OCI-LY1 (cell line): ENCODE measurements around the gene NCAPH2.

Source experiments
- H2AFZ ChIP-seq: fragments of 200-600 bp; sonication (generic), shearing (Covaris generic); 2 replicates; pipeline ENCODE4 v1.6.0; 2014; ENCODE audit warnings: antibody characterized with exemption, mild to moderate bottlenecking, low read length
- H3F3A ChIP-seq: fragments of 200-600 bp; sonication (generic), shearing (Covaris generic); 2 replicates; pipeline ENCODE4 v1.6.0; 2014; ENCODE audit warnings: mild to moderate bottlenecking, antibody characterized with exemption, low read length, moderate library complexity; ENCODE audit not compliant: insufficient read depth
- H3K27ac ChIP-seq: fragments of 200-600 bp; sonication (generic); 2 replicates; pipeline ENCODE4 v1.5.1; 2014; ENCODE audit warnings: low read length, mixed run types, mild to moderate bottlenecking, low read depth; ENCODE audit not compliant: poor library complexity, severe bottlenecking
- H3K27me3 ChIP-seq: fragments of 200-600 bp; sonication (generic); 2 replicates; pipeline ENCODE4 v1.6.0; 2014; ENCODE audit warnings: antibody characterized with exemption, mild to moderate bottlenecking, low read length, moderate library complexity; ENCODE audit not compliant: insufficient read depth
- H3K36me3 ChIP-seq: fragments of 200-600 bp; sonication (generic); 2 replicates; pipeline ENCODE4 v1.6.1; 2014; ENCODE audit warnings: mild to moderate bottlenecking, antibody characterized with exemption, low read length, moderate library complexity, mixed read lengths; ENCODE audit not compliant: insufficient read depth
- H3K4me1 ChIP-seq: fragments of 200-600 bp; sonication (generic); 2 replicates; pipeline ENCODE4 v1.5.1; 2014; ENCODE audit warnings: mild to moderate bottlenecking, low read length, moderate library complexity; ENCODE audit not compliant: insufficient read depth, severe bottlenecking
- H3K4me2 ChIP-seq: fragments of 200-600 bp; sonication (generic), shearing (Covaris generic); 2 replicates; pipeline ENCODE4 v1.6.1; 2014; ENCODE audit warnings: low read length
- H3K4me3 ChIP-seq: fragments of 200-600 bp; sonication (generic); 2 replicates; pipeline ENCODE4 v1.5.1; 2014; ENCODE audit warnings: low read length, low read depth, mild to moderate bottlenecking, mixed read lengths; ENCODE audit not compliant: poor library complexity, severe bottlenecking
- H3K79me2 ChIP-seq: fragments of 200-600 bp; shearing (Covaris generic); 2 replicates; pipeline ENCODE4 v1.6.1; 2016; ENCODE audit warnings: mixed run types, low read length, mixed read lengths; ENCODE audit not compliant: insufficient read depth
- H3K9ac ChIP-seq: fragments of 200-600 bp; sonication (generic), shearing (Covaris generic); 2 replicates; pipeline ENCODE4 v1.6.1; 2014; ENCODE audit warnings: mild to moderate bottlenecking, low read length, mixed read lengths
- H3K9me2 ChIP-seq: fragments of 200-600 bp; sonication (generic), shearing (Covaris generic); 2 replicates; pipeline ENCODE4 v1.6.1; 2014; ENCODE audit warnings: low read depth, mild to moderate bottlenecking, low read length, mixed read lengths
- H3K9me3 ChIP-seq: fragments of 200-600 bp; shearing (Covaris generic); 2 replicates; pipeline ENCODE4 v1.6.1; 2014; ENCODE audit warnings: low read length, mixed read lengths
- H4K20me1 ChIP-seq: fragments of 200-600 bp; sonication (generic), shearing (Covaris generic); 2 replicates; pipeline ENCODE4 v1.6.0; 2016; ENCODE audit warnings: mild to moderate bottlenecking, low read length; ENCODE audit not compliant: insufficient read depth
- EZH2 ChIP-seq: fragments of 200-600 bp; sonication (generic), shearing (Covaris generic); IDR thresholded peaks from 2 replicates; pipeline ENCODE4 v1.8.0; 2017; ENCODE audit warnings: borderline replicate concordance, mixed run types, mild to moderate bottlenecking, antibody characterized with exemption, low read length, moderate library complexity, mixed read lengths
- TF ChIP-seq, protein P1 (sequence below): fragments of 200-600 bp; sonication (generic), shearing (Covaris generic); IDR thresholded peaks from 2 replicates; pipeline ENCODE4 v1.5.1; 2017; ENCODE audit warnings: mild to moderate bottlenecking, antibody characterized with exemption, low read length, moderate library complexity, mixed read lengths

Gene NCAPH2

GRCh38 chr22:50563413-50564160 is 55.6 kb downstream of the NCAPH2 start:
- peak overlapping the region; percentile 51 for H3K9ac ChIP-seq
- peaks cover 13% of the 10 kb centered on the region for H3K36me3 ChIP-seq
- H3F3A ChIP-seq: no peaks in the 10 kb centered on the region
- no peaks in the 10 kb centered on the region for H3K79me2 ChIP-seq
- peak overlapping the region; percentile 63 for H3K4me3 ChIP-seq
- H2AFZ ChIP-seq: no peak overlapping the region
- no peaks in the 10 kb centered on the region for H3K9me3 ChIP-seq
- peaks cover 7% of the 10 kb centered on the region for H3K4me1 ChIP-seq
- no peaks in the 10 kb centered on the region for H3K9me2 ChIP-seq
- TF ChIP-seq EZH2: no peak
- TF ChIP-seq, protein P1, sequence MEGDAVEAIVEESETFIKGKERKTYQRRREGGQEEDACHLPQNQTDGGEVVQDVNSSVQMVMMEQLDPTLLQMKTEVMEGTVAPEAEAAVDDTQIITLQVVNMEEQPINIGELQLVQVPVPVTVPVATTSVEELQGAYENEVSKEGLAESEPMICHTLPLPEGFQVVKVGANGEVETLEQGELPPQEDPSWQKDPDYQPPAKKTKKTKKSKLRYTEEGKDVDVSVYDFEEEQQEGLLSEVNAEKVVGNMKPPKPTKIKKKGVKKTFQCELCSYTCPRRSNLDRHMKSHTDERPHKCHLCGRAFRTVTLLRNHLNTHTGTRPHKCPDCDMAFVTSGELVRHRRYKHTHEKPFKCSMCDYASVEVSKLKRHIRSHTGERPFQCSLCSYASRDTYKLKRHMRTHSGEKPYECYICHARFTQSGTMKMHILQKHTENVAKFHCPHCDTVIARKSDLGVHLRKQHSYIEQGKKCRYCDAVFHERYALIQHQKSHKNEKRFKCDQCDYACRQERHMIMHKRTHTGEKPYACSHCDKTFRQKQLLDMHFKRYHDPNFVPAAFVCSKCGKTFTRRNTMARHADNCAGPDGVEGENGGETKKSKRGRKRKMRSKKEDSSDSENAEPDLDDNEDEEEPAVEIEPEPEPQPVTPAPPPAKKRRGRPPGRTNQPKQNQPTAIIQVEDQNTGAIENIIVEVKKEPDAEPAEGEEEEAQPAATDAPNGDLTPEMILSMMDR: no peak
- peak overlapping the region; percentile 89 for H3K4me2 ChIP-seq
- no peak overlapping the region for H3K27ac ChIP-seq
- H3K27me3 ChIP-seq: peaks cover 5% of the 10 kb centered on the region; the same call in 1 of the 2 replicates
- H4K20me1 ChIP-seq: no peaks in the 10 kb centered on the region

GRCh38 chr22:50564289-50564688 is 56.3 kb downstream of the NCAPH2 start:
- Histone ChIP-seq H2AFZ (no peak overlapping the region), H4K20me1 (no peaks in the 10 kb centered on the region), H3K9me2 (no peaks in the 10 kb centered on the region), H3K27me3 (peaks cover 5% of the 10 kb centered on the region; the same call in 1 of the 2 replicates), H3K27ac (no peak overlapping the region), H3F3A (no peaks in the 10 kb centered on the region), H3K9ac (no peak overlapping the region), H3K9me3 (no peaks in the 10 kb centered on the region), H3K79me2 (no peaks in the 10 kb centered on the region), H3K4me3 (no peak overlapping the region), H3K36me3 (peaks cover 19% of the 10 kb centered on the region), H3K4me1 (peaks cover 7% of the 10 kb centered on the region), H3K4me2 (no peak overlapping the region)
- TF ChIP-seq, protein P1: no peak
- TF ChIP-seq EZH2: no peak

DNA sequence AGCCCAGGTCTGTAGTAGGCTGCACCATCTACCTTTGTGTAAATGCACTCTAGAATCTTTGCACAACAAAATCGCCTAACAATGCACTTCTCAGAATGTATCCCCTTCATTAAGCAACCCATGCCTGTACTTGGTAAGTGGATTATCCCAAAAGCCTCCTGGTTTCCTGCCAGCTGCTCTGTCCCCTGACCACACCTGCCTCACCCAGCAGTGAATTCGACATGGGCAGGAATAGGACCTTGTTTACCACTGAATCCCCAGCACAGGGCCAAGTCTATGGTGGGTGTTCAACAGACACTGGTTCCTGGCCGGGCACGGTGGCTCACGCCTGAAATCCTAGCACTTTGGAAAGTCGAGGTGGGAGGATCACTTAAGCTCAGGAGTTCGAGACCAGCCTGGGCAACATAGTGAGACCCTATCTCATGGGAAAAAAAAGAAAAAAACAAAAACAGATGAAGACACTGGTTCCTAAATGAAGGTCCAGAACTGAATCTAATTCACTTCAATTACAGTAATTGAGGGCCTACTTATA is 59.8 kb downstream of the NCAPH2 start:
- H3K4me2 ChIP-seq: no peak overlapping the region
- H3F3A ChIP-seq: no peaks in the 10 kb centered on the region
- H2AFZ ChIP-seq: no peak overlapping the region
- peaks cover 13% of the 10 kb centered on the region for H3K4me1 ChIP-seq
- H3K9me3 ChIP-seq: no peaks in the 10 kb centered on the region
- no peak overlapping the region for H3K9ac ChIP-seq
- no peaks in the 10 kb centered on the region for H3K9me2 ChIP-seq
- H3K27ac ChIP-seq: no peak overlapping the region
- TF ChIP-seq, protein P1: no peak
- TF ChIP-seq EZH2: no peak
- no peaks in the 10 kb centered on the region for H3K79me2 ChIP-seq
- H3K36me3 ChIP-seq: peaks cover 54% of the 10 kb centered on the region
- H3K4me3 ChIP-seq: no peak overlapping the region
- no peaks in the 10 kb centered on the region for H3K27me3 ChIP-seq
- no peaks in the 10 kb centered on the region for H4K20me1 ChIP-seq
